HG02571 (cell line): ENCODE data around the gene ATP10D.
"Not testable (repeated sequence)": the region's sequence is repeated elsewhere in the genome, so short reads cannot be mapped to it uniquely, and the experiment has no call there.

ENCODE experiments used
- ATAC-seq: cut with Tn5 transposase; IDR thresholded peaks from one replicate; pipeline ENCODE4 v1.9.1; 2021; ENCODE audit warnings: mild to moderate bottlenecking, moderate library complexity; ENCODE audit not compliant: unreplicated experiment

ATP10D gene

DNA sequence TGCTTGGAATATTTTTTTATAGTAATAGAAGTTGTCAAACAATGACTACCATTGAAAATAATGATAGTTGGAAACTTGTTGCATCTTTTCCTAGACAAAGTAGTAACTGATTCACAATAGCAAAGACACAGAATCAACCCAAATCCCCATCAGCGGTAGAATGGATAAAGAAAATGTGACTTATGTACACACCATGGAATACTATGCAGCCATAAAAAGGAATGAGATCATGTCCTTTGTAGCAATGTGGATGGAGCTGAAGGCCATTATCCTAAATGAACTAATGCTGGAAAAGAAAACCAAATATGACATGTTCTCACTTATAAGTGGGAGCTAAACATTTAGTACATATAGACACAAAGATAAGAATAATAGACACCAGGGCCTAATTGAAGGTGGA is 49.7 kb downstream of the ATP10D start:
- no peak for ATAC-seq

DNA sequence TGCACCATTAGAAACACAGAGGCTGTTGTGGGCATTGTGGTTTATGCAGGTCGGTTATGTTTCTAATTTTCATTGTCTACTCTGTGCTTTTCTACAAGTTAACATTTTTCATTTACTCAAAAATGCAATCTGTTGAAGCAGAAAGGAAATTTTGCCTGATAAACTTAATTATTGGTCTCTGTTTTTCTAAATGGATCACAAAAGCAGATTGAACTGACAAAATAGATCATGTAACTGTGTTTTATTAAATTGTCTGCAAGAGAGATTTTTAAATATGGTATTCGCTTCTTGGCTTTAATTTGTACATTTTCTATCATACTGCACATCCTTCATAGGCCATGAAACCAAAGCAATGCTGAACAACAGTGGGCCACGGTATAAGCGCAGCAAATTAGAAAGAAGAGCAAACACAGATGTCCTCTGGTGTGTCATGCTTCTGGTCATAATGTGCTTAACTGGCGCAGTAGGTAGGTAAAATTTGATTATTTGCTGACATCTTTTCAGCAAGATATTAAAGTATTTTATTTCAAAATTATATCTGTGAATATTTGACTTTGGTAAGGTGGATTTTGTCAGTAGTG is 50.6 kb downstream of the ATP10D start:
- no peak for ATAC-seq

DNA sequence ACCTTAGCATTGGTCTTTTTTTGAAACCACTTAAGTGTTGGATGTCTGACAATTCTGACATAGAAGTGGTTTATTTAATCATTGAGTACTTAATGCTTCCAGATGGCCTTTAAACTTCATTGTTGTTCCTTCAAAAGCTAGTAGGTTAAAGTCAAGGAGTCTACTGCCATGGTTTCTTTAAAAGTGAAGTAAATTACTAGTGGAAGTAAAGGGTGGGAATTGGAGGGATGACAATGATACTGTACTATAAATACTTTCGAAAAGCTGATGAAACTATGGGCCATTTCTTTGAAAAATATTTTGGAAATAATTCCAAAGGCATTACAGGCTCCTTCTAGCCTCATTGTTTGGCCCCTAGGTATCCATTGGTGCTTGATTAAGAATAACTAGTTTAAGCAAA is 51.9 kb downstream of the ATP10D start:
- ATAC-seq, result no peak

DNA sequence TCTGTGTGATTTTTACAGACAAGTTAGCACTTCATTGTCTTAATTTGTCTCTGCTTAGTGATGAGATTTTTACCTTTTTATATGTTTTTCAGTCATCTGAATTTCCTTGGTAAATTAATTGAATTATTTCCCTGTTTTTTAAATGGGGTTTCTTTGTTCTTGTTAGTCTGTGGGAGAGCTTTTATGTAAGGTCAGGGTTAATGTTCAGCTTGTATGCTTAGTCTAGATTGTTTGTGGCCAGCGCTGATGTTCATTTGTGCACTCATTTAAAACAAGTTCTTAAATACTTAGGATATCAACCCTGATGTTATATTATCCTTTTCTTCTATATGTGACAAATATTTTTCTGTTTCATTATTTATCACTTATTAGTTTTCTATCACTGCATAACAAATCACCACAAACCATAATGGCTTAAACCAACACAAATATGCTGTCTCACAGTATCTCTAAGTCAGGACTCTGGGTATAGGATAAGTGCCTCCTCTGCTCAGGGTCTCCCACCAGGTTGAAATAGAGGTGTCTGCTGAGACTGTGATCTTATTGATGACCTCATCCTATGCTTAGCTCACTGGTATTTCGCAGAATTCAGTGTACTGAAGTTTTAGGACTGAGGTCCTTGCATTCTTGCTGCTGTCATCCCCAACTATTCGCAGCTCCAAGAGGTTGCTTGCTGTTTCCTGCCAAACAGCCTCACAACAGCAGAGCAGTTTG is 53.2 kb downstream of the ATP10D start:
- no peak for ATAC-seq

DNA sequence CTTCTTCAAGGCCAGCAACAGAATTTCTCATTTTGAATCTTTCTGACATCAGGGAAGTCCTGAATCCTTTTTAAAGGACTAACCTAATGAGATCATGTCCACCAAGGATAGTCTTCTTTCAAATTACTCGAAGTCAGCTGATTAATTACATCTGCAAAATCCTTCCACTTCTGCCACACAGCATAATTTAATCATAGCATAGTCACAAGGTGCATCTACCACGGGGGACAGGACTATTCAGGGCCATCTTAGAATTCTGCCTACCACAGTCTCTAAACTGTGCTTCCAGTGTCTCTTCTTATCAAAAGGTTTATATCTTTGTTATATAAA is 53.7 kb downstream of the ATP10D start:
- no peak for ATAC-seq

DNA sequence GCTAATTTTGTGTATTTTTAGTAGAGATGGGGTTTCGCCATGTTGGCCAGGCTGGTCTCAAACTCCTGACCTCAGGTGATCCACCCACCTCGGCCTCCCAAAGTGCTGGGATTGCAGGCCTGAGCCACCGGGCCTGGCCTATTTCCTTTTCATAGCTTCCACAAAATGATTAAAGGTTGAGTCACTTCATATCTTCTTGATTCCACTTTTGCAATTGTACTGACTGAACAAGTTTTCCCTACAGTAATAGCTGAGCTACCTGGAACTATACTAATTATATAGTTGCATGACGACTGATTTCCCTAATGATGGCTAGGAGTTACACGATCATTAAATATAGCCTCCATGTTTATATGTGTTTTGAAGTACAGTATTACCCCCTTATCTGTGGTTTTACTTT is 57.6 kb downstream of the ATP10D start:
- not testable (repeated sequence) for ATAC-seq

DNA sequence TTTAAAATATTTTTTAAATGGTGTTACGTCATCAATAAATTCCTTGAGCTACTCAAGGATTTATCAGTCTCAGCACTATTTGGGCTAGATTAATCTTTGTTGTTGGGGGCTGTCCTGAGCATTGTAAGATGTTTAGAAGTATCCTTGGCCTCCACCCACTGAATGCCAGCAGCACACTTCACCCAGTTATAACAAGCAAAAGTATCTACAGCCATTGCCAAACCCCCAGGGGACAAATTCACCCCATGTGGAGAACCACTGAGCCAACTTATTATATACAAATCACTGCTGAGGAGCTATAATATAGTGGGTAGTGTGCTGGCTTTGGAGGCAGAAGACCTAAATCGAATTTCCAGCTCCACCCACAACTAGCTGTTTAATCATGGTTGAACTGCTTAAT is 58.3 kb downstream of the ATP10D start:
- no peak for ATAC-seq

DNA sequence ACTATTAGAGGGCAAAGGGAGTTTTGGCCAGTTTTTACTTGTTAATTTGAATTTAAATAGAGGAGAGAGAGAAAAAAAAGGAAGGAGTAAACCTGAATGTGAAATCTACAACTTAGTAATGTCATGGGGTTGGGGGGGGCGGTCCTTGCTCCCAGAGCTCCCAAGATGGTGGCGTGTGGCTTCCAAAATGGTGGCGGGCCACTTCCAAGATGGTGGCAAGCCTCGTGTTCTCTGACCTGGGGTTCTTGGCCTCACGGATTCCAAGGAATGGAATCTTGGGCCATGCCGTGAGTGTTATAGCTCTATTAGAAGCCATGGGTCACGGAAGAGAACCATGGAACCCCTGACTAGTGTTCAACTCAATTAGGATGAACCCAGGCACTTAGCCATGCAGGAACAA is 65.3 kb downstream of the ATP10D start:
- ATAC-seq, result not testable (repeated sequence)

DNA sequence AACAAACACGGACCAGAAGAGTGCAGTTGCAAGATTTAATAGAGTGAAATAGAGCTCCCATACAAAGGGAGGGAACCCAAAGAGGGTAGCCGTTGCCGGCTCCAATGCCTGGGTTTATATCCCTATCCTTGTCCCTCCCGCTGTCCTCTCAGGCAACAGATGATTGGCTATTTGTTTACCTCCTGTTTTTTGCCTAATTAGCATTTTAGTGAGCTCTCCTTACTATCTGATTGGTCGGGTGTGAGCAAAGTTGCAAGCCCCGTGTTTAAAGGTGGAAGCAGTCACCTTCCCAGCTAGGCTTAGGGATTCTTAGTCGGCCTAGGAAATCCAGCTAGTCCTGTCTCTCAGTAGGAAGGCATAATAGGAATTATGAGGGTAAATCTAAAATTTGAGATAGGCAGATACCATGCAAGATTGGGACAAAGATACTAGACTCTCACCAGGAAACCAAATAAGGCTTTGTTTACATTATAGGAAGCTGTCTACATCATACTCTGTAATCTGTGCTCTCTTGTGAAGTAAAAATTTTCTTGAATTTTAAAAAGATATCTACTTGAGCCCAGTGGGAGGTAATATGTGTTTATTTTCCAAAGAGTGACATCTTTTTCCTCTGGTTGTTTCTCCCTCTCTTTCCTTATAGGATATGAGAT is 65.9 kb downstream of the ATP10D start:
- no peak for ATAC-seq

DNA sequence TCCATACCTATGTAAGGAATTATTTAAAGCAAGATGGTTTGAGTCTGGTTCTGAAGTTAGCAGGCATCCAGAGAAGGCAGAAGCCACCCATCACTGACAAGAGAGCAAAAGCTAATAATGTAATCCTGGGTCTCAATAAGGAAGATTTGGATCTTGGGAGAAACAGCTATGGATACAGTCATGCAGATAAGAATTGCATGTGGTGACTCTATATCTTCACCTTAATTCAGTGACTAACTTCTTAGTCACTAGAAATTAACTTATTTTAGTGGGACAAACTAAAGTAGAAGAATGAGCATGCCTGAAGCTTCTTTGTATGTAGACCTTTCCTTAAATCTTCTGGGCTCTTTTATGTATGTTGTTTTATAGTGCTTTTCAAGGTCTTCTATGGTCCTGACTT is 66.6 kb downstream of the ATP10D start:
- no peak for ATAC-seq

DNA sequence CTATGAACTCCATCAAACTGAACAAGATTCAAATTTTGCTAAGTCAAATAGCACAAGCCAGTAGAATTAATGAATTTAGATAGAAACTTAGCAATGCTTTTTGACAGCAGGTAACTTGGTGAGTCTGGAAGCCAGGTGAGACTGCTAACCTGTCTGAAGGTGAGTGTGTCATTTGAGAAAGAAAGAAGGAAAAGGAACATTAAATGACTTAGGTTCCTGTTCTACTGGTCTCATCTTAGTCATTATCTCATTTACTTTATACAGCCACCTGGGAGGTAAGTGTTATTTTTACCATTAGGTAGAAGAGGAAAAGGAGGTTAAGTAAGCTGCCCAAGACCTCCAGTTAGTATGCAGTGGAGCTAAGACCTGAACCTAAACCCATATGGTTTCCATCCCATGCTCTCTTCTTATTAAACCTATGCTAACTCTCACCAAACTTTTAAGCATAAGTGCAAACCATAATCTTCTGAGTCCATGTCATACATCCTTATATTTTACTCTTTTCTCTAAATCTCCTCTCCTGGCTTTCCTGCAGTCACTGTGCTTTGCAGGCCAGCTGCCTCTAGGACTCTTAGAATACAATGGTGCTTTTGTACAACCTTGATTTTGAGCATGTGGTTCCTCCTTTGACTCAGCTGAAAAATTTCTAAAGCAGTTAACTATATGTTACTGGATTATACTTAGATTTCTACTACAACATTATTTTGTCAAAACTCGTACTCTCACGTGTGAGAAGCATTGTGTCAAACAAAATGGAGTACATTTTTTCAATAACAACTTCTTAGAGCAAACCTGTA is 68.5 kb downstream of the ATP10D start:
- no peak for ATAC-seq

DNA sequence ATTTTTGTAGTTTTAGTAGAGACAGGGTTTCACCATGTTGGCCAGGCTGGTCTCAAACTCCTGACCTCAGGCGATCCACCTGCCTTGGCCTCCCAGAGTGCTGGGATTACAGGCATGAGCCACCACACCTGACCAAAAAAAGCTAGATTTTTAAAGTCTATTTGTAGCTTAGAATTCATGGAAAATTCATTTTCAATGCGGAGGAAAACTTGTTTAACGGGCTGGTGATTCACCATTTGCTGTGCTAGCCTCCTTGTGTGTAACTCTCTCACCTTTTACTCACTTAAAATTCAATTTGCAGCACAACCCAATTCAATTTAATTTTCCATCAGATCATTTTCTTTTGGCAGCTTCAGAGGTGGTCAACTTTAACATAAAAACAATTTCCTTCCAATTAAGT is 70.8 kb downstream of the ATP10D start:
- not testable (repeated sequence) for ATAC-seq

DNA sequence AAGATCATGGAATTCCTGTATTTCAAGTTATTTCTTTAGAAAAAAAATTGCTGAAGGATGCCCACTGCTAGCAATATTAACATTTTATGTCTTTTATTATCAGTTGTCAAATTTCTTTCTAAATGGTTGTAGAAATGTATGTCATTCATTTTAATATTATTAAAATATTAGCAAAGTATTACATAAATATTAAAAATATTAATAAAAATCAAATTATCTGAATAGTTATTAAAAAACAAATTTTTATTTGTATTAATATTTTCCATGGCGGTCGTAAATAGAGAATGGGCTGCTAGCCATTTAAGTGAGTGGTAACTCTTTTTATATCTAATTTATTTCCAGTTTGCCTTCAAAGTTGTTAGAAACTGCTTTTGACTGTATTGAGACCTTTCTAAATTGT is 72.2 kb downstream of the ATP10D start:
- ATAC-seq, result no peak

DNA sequence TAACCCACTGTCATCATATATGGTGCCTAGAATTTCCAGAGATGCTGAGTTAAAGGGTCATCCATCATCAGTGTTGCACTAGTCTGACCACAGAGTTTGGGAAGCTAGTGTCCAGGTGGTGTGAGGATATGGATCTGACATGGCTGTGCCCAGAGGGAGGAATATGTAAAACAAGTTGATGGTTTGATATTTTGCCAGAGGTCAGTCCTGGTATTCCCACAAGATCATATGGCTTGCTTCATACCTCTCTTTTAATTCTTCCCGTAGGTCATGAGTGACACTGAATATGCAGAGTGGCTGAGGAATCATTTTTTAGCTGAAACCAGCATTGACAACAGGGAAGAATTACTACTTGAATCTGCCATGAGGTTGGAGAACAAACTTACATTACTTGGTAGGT is 75.6 kb downstream of the ATP10D start:
- no peak for ATAC-seq

DNA sequence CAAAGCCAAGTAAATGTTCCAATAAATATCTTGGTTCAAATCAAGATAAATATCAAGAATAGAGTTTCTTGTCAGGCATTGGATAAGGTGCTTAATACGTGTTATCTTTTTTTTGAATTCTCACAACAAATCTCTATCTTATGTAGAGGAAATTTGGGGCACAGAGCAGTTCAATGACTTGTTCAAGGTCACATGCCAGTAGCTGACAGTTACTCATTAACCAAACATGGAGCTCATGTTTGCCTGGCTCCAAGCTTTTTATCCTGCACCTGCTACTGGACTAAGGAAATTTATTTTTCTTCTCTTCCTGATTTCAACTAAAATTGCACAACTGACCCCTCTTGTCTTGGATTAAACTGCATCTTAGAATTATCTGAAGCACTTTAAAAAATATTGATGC is 76.3 kb downstream of the ATP10D start:
- ATAC-seq, result no peak

DNA sequence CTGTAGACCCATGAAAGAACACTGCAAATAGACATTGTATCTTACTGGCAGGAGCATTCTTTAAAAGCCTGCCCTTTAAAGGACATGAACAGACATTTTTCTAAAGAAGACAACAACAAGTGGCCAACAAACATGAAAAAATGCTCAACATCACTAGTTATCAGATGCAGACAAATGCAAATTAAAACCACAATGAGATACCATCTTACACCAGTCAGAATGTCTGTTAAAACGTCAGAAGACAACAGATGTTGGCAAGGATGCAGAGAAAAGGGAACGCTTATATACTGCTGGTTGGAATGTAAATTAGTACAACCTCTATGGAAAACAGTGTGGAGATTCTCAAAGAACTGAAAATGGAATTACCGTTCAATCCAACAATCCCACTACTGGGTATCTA is 77.2 kb downstream of the ATP10D start:
- ATAC-seq, result no peak

DNA sequence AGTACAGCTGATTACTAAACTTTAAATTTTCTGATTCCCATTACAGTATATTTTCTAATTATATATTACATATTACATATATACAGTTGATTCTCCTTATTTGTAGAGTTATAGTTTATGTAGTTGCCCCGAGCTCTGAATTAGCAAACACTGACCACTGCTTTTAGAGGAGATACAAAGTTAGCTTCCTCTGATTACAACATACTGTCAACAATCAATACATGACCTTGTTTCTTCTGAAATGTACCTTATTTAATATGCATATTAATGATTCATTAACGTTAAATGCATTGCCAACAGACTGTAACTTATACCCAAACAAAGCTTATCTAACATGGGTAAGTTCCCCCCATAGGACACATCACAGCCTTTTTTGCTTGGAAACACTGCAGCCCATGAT is 81.5 kb downstream of the ATP10D start:
- no peak for ATAC-seq

DNA sequence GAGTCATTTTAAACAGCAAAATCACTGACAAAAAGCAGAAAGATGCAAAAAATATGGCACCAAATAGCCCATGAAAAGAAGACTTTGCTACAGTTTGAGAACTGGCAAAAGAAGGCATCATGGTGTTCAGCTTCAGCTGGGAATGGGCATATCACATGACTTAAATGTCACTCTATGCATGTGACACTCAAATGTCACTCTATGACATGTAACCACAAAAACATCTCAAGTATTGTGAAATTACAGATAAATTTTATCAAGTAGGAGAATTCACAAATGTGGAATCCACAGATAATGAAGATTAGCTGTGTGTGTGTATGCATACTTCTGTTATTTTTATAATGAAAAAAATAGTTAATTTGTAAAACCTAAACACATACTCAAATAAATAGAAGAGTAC is 81.9 kb downstream of the ATP10D start:
- ATAC-seq, result no peak

DNA sequence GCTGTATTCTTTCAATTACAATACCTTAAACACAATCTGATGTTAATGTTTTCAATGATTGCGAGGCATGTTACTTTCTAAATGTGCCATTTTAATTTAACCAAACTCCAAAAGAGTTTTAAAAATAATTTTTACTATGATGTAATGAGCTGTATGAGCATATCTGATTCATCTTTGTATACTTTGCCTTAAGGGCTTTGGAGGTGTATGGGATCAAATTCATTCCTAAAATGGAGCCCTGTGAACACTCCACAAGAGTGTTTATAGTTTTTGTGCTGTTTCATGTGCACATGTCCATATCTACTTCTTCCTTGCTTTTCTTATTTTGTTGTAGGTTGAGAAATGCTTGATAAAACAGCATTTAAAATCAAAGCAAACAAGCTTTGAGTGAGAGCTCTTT is 82.4 kb downstream of the ATP10D start:
- no peak for ATAC-seq

DNA sequence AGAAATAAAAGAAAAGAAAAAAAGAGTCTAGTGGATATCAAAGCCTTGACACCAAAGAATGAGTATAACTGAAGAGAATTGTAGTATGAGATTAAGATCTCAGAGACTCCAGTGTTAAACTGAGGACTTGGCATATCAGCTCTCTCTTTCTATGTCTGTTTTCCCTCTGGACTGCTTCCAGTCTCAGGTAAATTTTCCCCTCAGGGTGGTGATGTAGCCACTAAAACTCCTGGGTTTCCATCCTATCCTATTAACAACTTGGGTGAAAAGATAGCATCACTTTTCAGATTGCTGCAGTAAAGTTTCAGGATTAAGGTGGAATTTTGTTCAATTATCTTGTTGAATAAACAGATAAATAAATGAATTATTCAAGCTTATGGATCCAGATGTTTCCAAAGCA is 85.7 kb downstream of the ATP10D start:
- ATAC-seq, result no peak

DNA sequence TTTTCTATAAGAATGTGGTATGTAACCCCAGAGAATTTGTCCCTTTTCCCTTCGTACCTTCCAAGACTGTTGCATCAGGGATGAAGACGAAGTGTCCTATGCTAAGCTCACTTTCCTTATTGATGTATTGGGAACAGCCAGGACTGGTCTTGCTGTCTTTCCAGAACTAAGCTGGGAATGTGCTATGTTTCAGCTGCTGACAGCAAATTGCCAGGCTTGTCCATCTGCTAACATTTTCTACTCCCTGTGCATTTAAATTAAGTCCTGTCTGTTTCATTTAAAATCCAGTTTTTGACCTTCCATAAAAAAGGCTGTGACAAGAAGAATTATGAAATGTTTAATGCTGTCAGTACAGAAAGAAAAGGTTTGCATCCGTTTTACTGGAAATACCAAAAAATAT is 87.9 kb downstream of the ATP10D start:
- ATAC-seq, result no peak
